Measurements from ENCODE around the gene B3GNT3. TPM values are rescaled to one million over a fixed set of nuclear protein-coding genes. Genes with fewer than 3 reads are reported as not detected.

The B3GNT3 gene
- total and polyA plus RNA-seq, 2 of the 8 experiments (the other 6 are each of a cell fraction or from before 2014, with no cell fraction given): 1.5 TPM

GRCh38 chr19:17764348-17764747 lies 30.6 kb upstream of the B3GNT3 start:
- no peak overlapping the region for H2BK5ac ChIP-seq (ENCODE audit: low read depth, low read length)
- CTCF ChIA-PET (ENCODE audit: partially characterized antibody): interaction anchor here (0.6 to 5.2 kb wide), 6 partner anchors 10 to 191 kb away, joined by 3 to 39 read pairs (median 7); no protein-coding TSS in a partner anchor
- no peak overlapping the region for H2BK15ac ChIP-seq (ENCODE audit: low read length)
- H3K9ac ChIP-seq (replicated peaks in 1 of 4; ENCODE audit: extremely low read depth in 1 of 4, low read depth in 3 of 4, low read length in 3 of 4): no peak overlapping the region
- DNase-seq (ENCODE audit: low read depth in 1 of 2, low spot score in 2 of 2): no peak
- no peak overlapping the region for H2AFZ ChIP-seq (ENCODE audit: low read length)
- POLR2A ChIA-PET (ENCODE audit: partially characterized antibody): no interaction called here
- no peak overlapping the region for H4K8ac ChIP-seq (ENCODE audit: extremely low read depth, insufficient read depth, low read length)
- FAIRE-seq: no peak
- H4K5ac ChIP-seq (ENCODE audit: insufficient read length, low read depth, low read length): no peak overlapping the region
- no peak overlapping the region for H3K4ac ChIP-seq (replicated peaks; ENCODE audit: insufficient read length, low read depth, low read length)
- no peaks in the 10 kb centered on the region for H3K9me3 ChIP-seq (ENCODE audit: insufficient read depth in 2 of 2, low read depth in 1 of 2, low read length in 1 of 2)
- H3K23me2 ChIP-seq (ENCODE audit: low read depth, low read length): no peaks in the 10 kb centered on the region
- H3K4me3 ChIP-seq (ENCODE audit: extremely low read depth in 1 of 4, insufficient read depth in 2 of 4, low read depth in 3 of 4, low read length in 4 of 4): no peak overlapping the region
- no peak overlapping the region for H3K18ac ChIP-seq (ENCODE audit: extremely low read depth, low read length)
- no peak overlapping the region for H3K56ac ChIP-seq (replicated peaks; ENCODE audit: insufficient read length, low read depth, low read length)
- no peaks in the 10 kb centered on the region for H3K27me3 ChIP-seq (replicated peaks in 1 of 4; ENCODE audit: control insufficient read depth in 3 of 4, extremely low read depth in 1 of 4, insufficient read depth in 3 of 4, low read length in 3 of 4)
- no peak overlapping the region for H2BK120ac ChIP-seq (replicated peaks; ENCODE audit: low read depth, low read length)
- no peak overlapping the region for H4K91ac ChIP-seq (replicated peaks; ENCODE audit: insufficient read length, low read length)
- H3K79me1 ChIP-seq (ENCODE audit: low read depth, low read length): no peaks in the 10 kb centered on the region
- peaks cover 0 to 2% (median 0%) of the 10 kb centered on the region in 4 experiments; a peak in 1 of 8 replicates for H3K36me3 ChIP-seq (ENCODE audit: control insufficient read depth in 2 of 4, insufficient read depth in 4 of 4, low read length in 3 of 4)
- WGBS, 2 experiments (ENCODE audit: extremely low coverage in 1 of 2, insufficient coverage in 1 of 2, insufficient read length in 1 of 2, insufficient replicate concordance in 2 of 2, low coverage in 1 of 2, low lambda C conversion rate in 2 of 2, missing lambda C conversion rate in 1 of 2): 93% methylated on average over 7 of the region's 7 CpGs; no CpG with 5 or more reads in 1 of the 2 experiments
- H3K79me2 ChIP-seq (ENCODE audit: control insufficient read depth in 1 of 2, insufficient read depth in 2 of 2, low read length in 2 of 2): no peaks in the 10 kb centered on the region
- H3K4me1 ChIP-seq (replicated peaks in 1 of 4; ENCODE audit: control insufficient read depth in 3 of 4, insufficient read depth in 4 of 4, low read length in 3 of 4): peaks cover 0 to 2% (median 0%) of the 10 kb centered on the region in 4 experiments; a peak in 3 of 7 replicates
- H3K14ac ChIP-seq (ENCODE audit: insufficient read length): no peak overlapping the region
- H3K4me2 ChIP-seq (ENCODE audit: insufficient read depth in 1 of 2, low read depth in 2 of 2, low read length in 2 of 2): no peak overlapping the region
- no peak overlapping the region for H2BK20ac ChIP-seq (ENCODE audit: low read length)
- H4K20me1 ChIP-seq (replicated peaks in 1 of 2; ENCODE audit: control insufficient read depth in 1 of 2, insufficient read depth in 2 of 2, low read length in 2 of 2): no peaks in the 10 kb centered on the region
- H3K27ac ChIP-seq (ENCODE audit: low read depth, low read length): no peak overlapping the region
- no peak overlapping the region for H2BK12ac ChIP-seq (ENCODE audit: low read depth, low read length)
- no peak overlapping the region for H3K23ac ChIP-seq (ENCODE audit: insufficient read length)
- no peak overlapping the region for H2AK5ac ChIP-seq (ENCODE audit: low read depth, low read length)
- TF ChIP-seq CREB1 (IDR thresholded peaks at IDR 0.05) (no peak), HDAC6 (IDR thresholded peaks at IDR 0.05; ENCODE audit: low read depth, low read length) (no peak), TAF1 (IDR thresholded peaks at IDR 0.05; ENCODE audit: low read depth, low read length) (no peak), PHF8 (conservative IDR thresholded peaks at IDR 0.05; ENCODE audit: low read depth, low read length) (no peak), KDM1A (IDR thresholded peaks at IDR 0.05; ENCODE audit: borderline replicate concordance, low read length) (no peak), NANOG (IDR thresholded peaks at IDR 0.05; ENCODE audit: insufficient read depth, low read depth, low read length, poor library complexity, severe bottlenecking) (no peak), RXRA (IDR thresholded peaks at IDR 0.05; ENCODE audit: insufficient read depth, low read depth, low read length) (no peak), RFX5 (IDR thresholded peaks at IDR 0.05; ENCODE audit: borderline replicate concordance, low read depth, low read length) (no peak), GTF2F1 (IDR thresholded peaks at IDR 0.05; ENCODE audit: borderline replicate concordance, low read depth, low read length) (no peak), RNF2 (IDR thresholded peaks at IDR 0.05; ENCODE audit: borderline replicate concordance, low read depth, low read length, missing control alignments, poor library complexity, severe bottlenecking) (no peak), SP2 (IDR thresholded peaks at IDR 0.05; ENCODE audit: low read length) (no peak), EZH2 (IDR thresholded peaks at IDR 0.05; ENCODE audit: low read depth, low read length, severe bottlenecking) (no peak), POLR2A (IDR thresholded peaks at IDR 0.05; ENCODE audit: control extremely low read depth in 1 of 2, low read depth in 2 of 2, low read length in 2 of 2) (no peak), NRF1 (IDR thresholded peaks at IDR 0.05; ENCODE audit: low read depth, low read length) (no peak), BACH1 (IDR thresholded peaks at IDR 0.05; ENCODE audit: low read length) (no peak)
